H1 (cell line): Measurements from ENCODE around the gene ENTPD1. TPM values are rescaled to one million over a fixed set of nuclear protein-coding genes. Genes with fewer than 3 reads are reported as not detected.

Experiments
- CTCF ChIA-PET: fragments of 300-600 bp; sonication (Branson Sonifier 250); formaldehyde crosslinking; loops from one replicate; lab custom pipeline; 2021; ENCODE audit not compliant: partially characterized antibody; lab: Charles Lee
- POLR2A ChIA-PET: fragments of 300-600 bp; sonication (Branson Sonifier 250); formaldehyde crosslinking; loops from one replicate; lab custom pipeline; 2021; ENCODE audit warnings: inconsistent platforms; ENCODE audit not compliant: partially characterized antibody; lab: Charles Lee
- DNase-seq, 2 experiments: peaks; one replicate each; pipeline versions ENCODE4 v3.0.0 to v3.0.0-alpha.2; 2010 to 2022; ENCODE audit warnings: low spot score in 2 of 2, low read depth in 1 of 2, mixed read lengths in 1 of 2
- FAIRE-seq: peaks from 2 replicates; lab custom pipeline; 2011; peaks lifted over from hg19 to GRCh38; lab: Jason Lieb, UNC
- H2AFZ ChIP-seq: 2 replicates; pipeline ENCODE4 v1.8.1; 2012; ENCODE audit warnings: low read length, inconsistent platforms
- H2AK5ac ChIP-seq: 2 replicates; pipeline ENCODE4 v1.6.1; 2013; ENCODE audit warnings: low read depth, low read length
- H2BK120ac ChIP-seq: replicated peaks from 2 replicates; pipeline ENCODE3; 2013; ENCODE audit warnings: low read depth, low read length, inconsistent platforms
- H2BK12ac ChIP-seq: 2 replicates; pipeline ENCODE4 v1.6.1; 2013; ENCODE audit warnings: low read depth, low read length
- H2BK15ac ChIP-seq: 2 replicates; pipeline ENCODE4 v1.6.1; 2013; ENCODE audit warnings: low read length
- H2BK20ac ChIP-seq: 2 replicates; pipeline ENCODE4 v1.6.1; 2013; ENCODE audit warnings: low read length
- H2BK5ac ChIP-seq: 2 replicates; pipeline ENCODE4 v1.6.1; 2013; ENCODE audit warnings: low read depth, low read length
- H3K14ac ChIP-seq: 2 replicates; pipeline ENCODE4 v1.6.1; 2013; ENCODE audit warnings: inconsistent platforms; ENCODE audit not compliant: insufficient read length
- H3K18ac ChIP-seq: 2 replicates; pipeline ENCODE4 v1.6.1; 2013; ENCODE audit warnings: low read length; ENCODE audit errors: extremely low read depth
- H3K23ac ChIP-seq: 2 replicates; pipeline ENCODE4 v1.6.1; 2013; ENCODE audit warnings: inconsistent platforms; ENCODE audit not compliant: insufficient read length
- H3K23me2 ChIP-seq: 2 replicates; pipeline ENCODE4 v1.6.1; 2013; ENCODE audit warnings: low read depth, low read length
- H3K27ac ChIP-seq: 2 replicates; pipeline ENCODE4 v1.6.1; 2011; ENCODE audit warnings: low read depth, low read length, inconsistent platforms
- H3K27me3 ChIP-seq, 4 experiments: replicated peaks in 1 of 4; 1 replicate in 1 of 4; 2 replicates in 3 of 4; pipeline versions ENCODE4 v1.6.1 to v1.8.1; 2011 to 2013; ENCODE audit warnings: low read length in 3 of 4, mild to moderate bottlenecking in 3 of 4, inconsistent platforms in 2 of 4, mixed read lengths in 2 of 4, moderate library complexity in 1 of 4; ENCODE audit not compliant: control insufficient read depth in 3 of 4, insufficient read depth in 3 of 4; ENCODE audit errors: extremely low read depth in 1 of 4
- H3K36me3 ChIP-seq, 4 experiments: 2 replicates each; pipeline versions ENCODE4 v1.6.1 to v1.8.1; 2011 to 2013; ENCODE audit warnings: mild to moderate bottlenecking in 4 of 4, low read length in 3 of 4, moderate library complexity in 2 of 4, control low read depth in 1 of 4, inconsistent platforms in 1 of 4; ENCODE audit not compliant: insufficient read depth in 4 of 4, control insufficient read depth in 2 of 4
- H3K4ac ChIP-seq: replicated peaks from 2 replicates; pipeline ENCODE3; 2013; ENCODE audit warnings: low read length, low read depth, mixed read lengths, inconsistent platforms; ENCODE audit not compliant: insufficient read length
- H3K4me1 ChIP-seq, 4 experiments: replicated peaks in 1 of 4; 1 replicate in 1 of 4; 2 replicates in 3 of 4; pipeline versions ENCODE4 v1.6.1 to v1.8.1; 2011 to 2013; ENCODE audit warnings: low read length in 3 of 4, inconsistent platforms in 2 of 4, mixed read lengths in 1 of 4; ENCODE audit not compliant: insufficient read depth in 4 of 4, control insufficient read depth in 3 of 4
- H3K4me2 ChIP-seq, 2 experiments: 2 replicates each; pipeline versions ENCODE4 v1.6.1 to v1.8.1; 2011 to 2013; ENCODE audit warnings: low read depth in 2 of 2, low read length in 2 of 2, control low read depth in 1 of 2, inconsistent platforms in 1 of 2, mild to moderate bottlenecking in 1 of 2; ENCODE audit not compliant: insufficient read depth in 1 of 2
- H3K4me3 ChIP-seq, 4 experiments: fragments of 200-600, 300-600 bp in 1 of 4; sonication (generic), shearing (Covaris generic), sonication (Bioruptor Twin) in 1 of 4; 2 replicates each; pipeline versions ENCODE4 v1.5.1 to v1.8.1; 2011 to 2016; ENCODE audit warnings: low read length in 4 of 4, low read depth in 3 of 4, control low read depth in 2 of 4, inconsistent platforms in 2 of 4, mild to moderate bottlenecking in 2 of 4, mixed read lengths in 1 of 4, moderate library complexity in 1 of 4; ENCODE audit not compliant: insufficient read depth in 2 of 4; ENCODE audit errors: extremely low read depth in 1 of 4
- H3K56ac ChIP-seq: replicated peaks from 2 replicates; pipeline ENCODE3; 2013; ENCODE audit warnings: low read depth, mild to moderate bottlenecking, mixed read lengths, low read length, inconsistent platforms; ENCODE audit not compliant: insufficient read length
- H3K79me1 ChIP-seq: 2 replicates; pipeline ENCODE4 v1.6.1; 2013; ENCODE audit warnings: low read depth, low read length, control low read depth
- H3K79me2 ChIP-seq, 2 experiments: 2 replicates each; pipeline versions ENCODE4 v1.6.1 to v1.8.1; 2012 to 2013; ENCODE audit warnings: low read length in 2 of 2, mild to moderate bottlenecking in 2 of 2, inconsistent platforms in 1 of 2; ENCODE audit not compliant: insufficient read depth in 2 of 2, control insufficient read depth in 1 of 2
- H3K9ac ChIP-seq, 4 experiments: replicated peaks in 1 of 4; 1 replicate in 1 of 4; 2 replicates in 3 of 4; pipeline versions ENCODE4 v1.6.1 to v1.8.1; 2011 to 2013; ENCODE audit warnings: low read depth in 3 of 4, low read length in 3 of 4, control low read depth in 2 of 4, mild to moderate bottlenecking in 2 of 4, moderate library complexity in 2 of 4, inconsistent platforms in 1 of 4; ENCODE audit errors: extremely low read depth in 1 of 4
- H3K9me3 ChIP-seq, 2 experiments: 2 replicates each; pipeline versions ENCODE4 v1.6.1 to v1.8.1; 2012 to 2013; ENCODE audit warnings: mild to moderate bottlenecking in 2 of 2, moderate library complexity in 2 of 2, control low read depth in 1 of 2, inconsistent platforms in 1 of 2, low read depth in 1 of 2, low read length in 1 of 2, mixed read lengths in 1 of 2; ENCODE audit not compliant: insufficient read depth in 2 of 2
- H4K20me1 ChIP-seq, 2 experiments: replicated peaks in 1 of 2; 2 replicates each; pipeline versions ENCODE3 to v1.8.1; 2011 to 2013; ENCODE audit warnings: inconsistent platforms in 2 of 2, low read length in 2 of 2, mild to moderate bottlenecking in 1 of 2; ENCODE audit not compliant: insufficient read depth in 2 of 2, control insufficient read depth in 1 of 2
- H4K5ac ChIP-seq: 2 replicates; pipeline ENCODE4 v1.6.1; 2013; ENCODE audit warnings: low read length, low read depth, mixed read lengths, inconsistent platforms; ENCODE audit not compliant: insufficient read length
- H4K8ac ChIP-seq: 2 replicates; pipeline ENCODE4 v1.8.0; 2013; ENCODE audit warnings: mild to moderate bottlenecking, moderate library complexity, low read length, inconsistent platforms; ENCODE audit not compliant: insufficient read depth; ENCODE audit errors: extremely low read depth
- H4K91ac ChIP-seq: replicated peaks from 2 replicates; pipeline ENCODE3; 2013; ENCODE audit warnings: low read length, mixed read lengths, inconsistent platforms; ENCODE audit not compliant: insufficient read length
- BRCA1 ChIP-seq: IDR thresholded peaks from 2 replicates; pipeline ENCODE4 v1.6.1; 2012; ENCODE audit warnings: low read depth, low read length, improper control_type of control experiment
- KDM5A ChIP-seq: fragments of 200-600 bp; IDR thresholded peaks from 2 replicates; pipeline ENCODE4 v1.7.1; 2012; ENCODE audit warnings: mild to moderate bottlenecking, low read length, inconsistent platforms, mixed read lengths
- MAFK ChIP-seq: IDR thresholded peaks from 2 replicates; pipeline ENCODE4 v1.6.1; 2012; ENCODE audit warnings: low read depth, mild to moderate bottlenecking, improper control_type of control experiment, low read length
- NANOG ChIP-seq: IDR thresholded peaks from 2 replicates; pipeline ENCODE4 v1.6.1; 2011; ENCODE audit warnings: low read length, low read depth, mild to moderate bottlenecking, inconsistent platforms; ENCODE audit not compliant: insufficient read depth, poor library complexity, severe bottlenecking
- PHF8 ChIP-seq: fragments of 200-600 bp; sonication (generic); conservative IDR thresholded peaks from 2 replicates; pipeline ENCODE4 v1.7.1; 2012; ENCODE audit warnings: low read depth, mild to moderate bottlenecking, inconsistent platforms, low read length, moderate library complexity
- RFX5 ChIP-seq: IDR thresholded peaks from 2 replicates; pipeline ENCODE4 v1.6.1; 2011; ENCODE audit warnings: low read depth, low read length, improper control_type of control experiment, borderline replicate concordance
- RNF2 ChIP-seq: fragments of 200-900, 300-1000 bp; sonication (generic); IDR thresholded peaks from 2 replicates; pipeline ENCODE4 v1.7.1; 2016; ENCODE audit warnings: borderline replicate concordance, low read depth, mild to moderate bottlenecking, antibody characterized with exemption, low read length; ENCODE audit not compliant: poor library complexity, severe bottlenecking; ENCODE audit errors: missing control alignments
- RXRA ChIP-seq: IDR thresholded peaks from 2 replicates; pipeline ENCODE4 v1.6.1; 2011; ENCODE audit warnings: low read depth, mild to moderate bottlenecking, low read length, moderate library complexity; ENCODE audit not compliant: insufficient read depth
- SIRT6 ChIP-seq: IDR thresholded peaks from one replicate; pipeline ENCODE4 v1.7.1; 2012; ENCODE audit warnings: low read length, inconsistent platforms
- SRF ChIP-seq: IDR thresholded peaks from 2 replicates; pipeline ENCODE4 v1.6.1; 2011; ENCODE audit warnings: mild to moderate bottlenecking, low read depth, low read length, moderate library complexity
- TAF7 ChIP-seq: optimal IDR thresholded peaks from 2 replicates; pipeline ENCODE3; 2011; ENCODE audit warnings: low read depth, mild to moderate bottlenecking, inconsistent platforms, low read length, moderate library complexity, borderline replicate concordance
- WGBS, 2 experiments: shearing (Covaris generic) in 1 of 2; methylation state at CpG; one replicate each; pipeline versions ENCODE4 v1.1.6 to v1.1.7; 2013 to 2015; ENCODE audit warnings: low lambda C conversion rate in 2 of 2, mixed read lengths in 2 of 2, inconsistent platforms in 1 of 2, low coverage in 1 of 2, missing lambda C conversion rate in 1 of 2; ENCODE audit not compliant: insufficient replicate concordance in 2 of 2, insufficient coverage in 1 of 2, insufficient read length in 1 of 2; ENCODE audit errors: extremely low coverage in 1 of 2, missing lambda C conversion rate in 1 of 2; 5-methylcytosine and 5-hydroxymethylcytosine counted together
- polyA plus RNA-seq, 7 experiments: library from polyadenylated mRNA; depleted of rRNA in 3 of 7; stranded (reverse) in 5 of 7; unstranded in 2 of 7; fragments of >200 nt in 5 of 7; fragments of 200-250 nt in 2 of 7; gene quantifications; 1 replicate in 5 of 7; 2 replicates in 1 of 7; 4 replicates in 1 of 7; pipeline versions ENCODE4 v1.2.1 to v1.2.3, GENCODE V29; 2011 to 2013; ENCODE audit warnings: missing spikeins in 2 of 7, mixed read lengths in 2 of 7
- total RNA-seq: library from RNA; stranded (reverse); fragmentation: NEBNext Ultra II Directional; extraction: Animal tissue kit (Norgen Biotek cat#: 25700); gene quantifications from 2 replicates; pipeline ENCODE4 v1.2.1, GENCODE V29; 2021
- TF ChIP-seq, protein P1 (sequence below): IDR thresholded peaks from 2 replicates; pipeline ENCODE4 v1.6.1; 2011; ENCODE audit warnings: low read depth, mild to moderate bottlenecking, low read length; ENCODE audit not compliant: insufficient read depth
- TF ChIP-seq, protein P2 (sequence below): IDR thresholded peaks from 2 replicates; pipeline ENCODE4 v1.6.1; 2012; ENCODE audit warnings: inconsistent platforms

Gene ENTPD1
- total and polyA plus RNA-seq, 2 of the 8 experiments (the other 6 are each of a cell fraction or from before 2014, with no cell fraction given) = 2.2 to 2.5 TPM

DNA sequence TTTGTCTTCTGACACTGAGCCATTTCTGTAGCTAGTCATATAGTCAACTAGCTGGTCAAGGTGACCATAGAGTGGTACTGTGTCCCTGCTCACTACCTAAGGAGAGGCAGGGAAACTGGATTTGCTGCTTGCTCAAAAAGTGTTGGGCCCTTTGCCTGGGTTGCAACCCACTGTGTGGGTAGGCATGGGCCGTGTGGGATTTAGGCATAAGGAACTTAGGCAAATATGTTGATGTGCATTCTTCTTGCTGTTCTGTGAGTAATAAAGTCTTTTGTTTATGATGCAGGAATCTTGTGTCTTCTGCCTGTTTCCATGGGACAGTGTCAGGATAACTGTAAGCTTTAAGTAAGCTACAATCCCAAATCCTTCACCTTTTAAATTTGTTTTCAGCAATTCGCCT lies 39.1 kb upstream of the ENTPD1 start:
- ChIA-PET POLR2A (no interaction called here), CTCF (interaction anchor here (1.3 to 2.1 kb wide), 6 partner anchors 22 to 148 kb away, joined by 4 to 9 read pairs (median 4); partner anchors contain the start of gene TCTN3)
- Histone ChIP-seq H2AK5ac (no peak overlapping the region), H4K91ac (no peak overlapping the region), H2BK12ac (no peak overlapping the region), H3K18ac (no peak overlapping the region), H3K79me1 (no peaks in the 10 kb centered on the region), H2BK120ac (no peak overlapping the region), H3K36me3 (no peaks in the 10 kb centered on the region), H3K4me1 (no peaks in the 10 kb centered on the region), H3K27me3 (no peaks in the 10 kb centered on the region), H3K9me3 (no peaks in the 10 kb centered on the region), H3K14ac (no peak overlapping the region), H2BK20ac (no peak overlapping the region), H4K8ac (no peak overlapping the region), H3K23ac (no peak overlapping the region), H3K23me2 (no peaks in the 10 kb centered on the region), H3K27ac (no peak overlapping the region), H2BK15ac (no peak overlapping the region), H2AFZ (peak overlapping the region; percentile 78; the same call in 1 of the 2 replicates), H3K4me2 (no peak overlapping the region), H4K5ac (no peak overlapping the region), H3K56ac (no peak overlapping the region), H3K79me2 (no peaks in the 10 kb centered on the region), H2BK5ac (no peak overlapping the region), H3K4ac (no peak overlapping the region), H4K20me1 (no peaks in the 10 kb centered on the region), H3K9ac (no peak overlapping the region), H3K4me3 (no peak overlapping the region)
- 81% methylated on average over 2 of the region's 2 CpGs; no CpG with 5 or more reads in 1 of the 2 experiments for WGBS, 2 experiments
- FAIRE-seq = no peak
- no peak for DNase-seq
- TF ChIP-seq RXRA (no peak), MAFK (no peak), SIRT6 (no peak), SRF (no peak), BRCA1 (no peak), PHF8 (no peak), KDM5A (no peak), TAF7 (no peak), RNF2 (no peak), NANOG (no peak), RFX5 (no peak)
- TF ChIP-seq, protein P1, sequence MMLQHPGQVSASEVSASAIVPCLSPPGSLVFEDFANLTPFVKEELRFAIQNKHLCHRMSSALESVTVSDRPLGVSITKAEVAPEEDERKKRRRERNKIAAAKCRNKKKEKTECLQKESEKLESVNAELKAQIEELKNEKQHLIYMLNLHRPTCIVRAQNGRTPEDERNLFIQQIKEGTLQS = no peak
- TF ChIP-seq, protein P2, sequence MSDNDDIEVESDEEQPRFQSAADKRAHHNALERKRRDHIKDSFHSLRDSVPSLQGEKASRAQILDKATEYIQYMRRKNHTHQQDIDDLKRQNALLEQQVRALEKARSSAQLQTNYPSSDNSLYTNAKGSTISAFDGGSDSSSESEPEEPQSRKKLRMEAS = no peak
